ENCODE measurements around the gene ARID3A. TPM values are rescaled to one million over a fixed set of nuclear protein-coding genes. Genes with fewer than 3 reads are reported as not detected.
A peak's percentile ranks its signal among the peaks of the same experiment; 100 is the strongest.

The ARID3A gene
- total RNA-seq, 1 experiment from 2014 or later, result 5.6 TPM

DNA sequence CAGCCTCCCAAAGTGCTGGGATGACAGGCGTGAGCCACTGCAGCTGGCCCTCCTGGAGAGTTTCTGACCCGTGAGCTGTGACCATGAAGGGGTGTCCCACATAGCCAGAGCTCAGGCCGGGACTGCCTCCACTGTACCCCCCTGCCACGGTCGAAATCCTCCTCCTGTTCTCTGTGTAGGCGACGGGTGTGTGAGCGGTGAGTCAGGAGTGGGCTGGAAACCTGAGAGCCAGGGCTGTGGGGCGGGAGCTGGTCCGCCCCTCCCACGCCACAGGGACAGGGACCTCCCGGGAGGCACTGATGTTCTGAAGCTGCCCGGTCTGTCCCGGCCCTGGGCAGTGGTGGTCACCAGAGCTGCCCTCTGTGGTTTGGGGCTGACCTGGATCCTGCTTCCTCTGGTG, 62.2 kb downstream of the ARID3A start:
- Histone ChIP-seq H3K4me3 (ENCODE audit: low read length) (no peak overlapping the region), H3K36me3 (ENCODE audit: low read depth, low read length) (no peaks in the 10 kb centered on the region; the same call in 1 of the 2 replicates), H2AFZ (ENCODE audit: low read length) (no peak overlapping the region), H3K9ac (ENCODE audit: low read length) (no peak overlapping the region), H3K27me3 (ENCODE audit: low read length) (no peaks in the 10 kb centered on the region), H3K79me2 (ENCODE audit: low read length) (peaks cover 14% of the 10 kb centered on the region), H3K4me2 (ENCODE audit: low read length) (no peak overlapping the region), H3K9me2 (replicated peaks; ENCODE audit: low read length) (no peaks in the 10 kb centered on the region), H3F3A (ENCODE audit: low read length, unreplicated experiment) (no peaks in the 10 kb centered on the region), H3K4me1 (ENCODE audit: insufficient read depth, low read length) (peaks cover 6% of the 10 kb centered on the region), H3K27ac (ENCODE audit: low read length) (no peak overlapping the region), H4K20me1 (ENCODE audit: low read length) (no peaks in the 10 kb centered on the region), H3K9me3 (ENCODE audit: low read length) (no peaks in the 10 kb centered on the region)
- ATAC-seq (no peak), DNase-seq (no peak)
- TF ChIP-seq CTCF (conservative IDR thresholded peaks at IDR 0.05; ENCODE audit: low read depth, low read length) (no peak), EZH2phosphoT487 (IDR thresholded peaks at IDR 0.05; ENCODE audit: borderline replicate concordance, low read length) (no peak), EZH2 (IDR thresholded peaks at IDR 0.05; ENCODE audit: low read length, unreplicated experiment) (no peak)
- ChIA-PET POLR2A (ENCODE audit: unreplicated experiment) (no interaction called here), CTCF (no interaction called here)
- no TSS peak for BruUV-seq (replicated peaks)
- intact Hi-C loops (cut with micrococcal nuclease), result no loop called here

- no peaks in the 10 kb centered on the region for H4K20me1 ChIP-seq (ENCODE audit: low read length)
- no peak overlapping the region for H3K4me2 ChIP-seq (ENCODE audit: low read length)
- intact Hi-C loops (cut with micrococcal nuclease), result no loop called here
- H3K79me2 ChIP-seq (ENCODE audit: low read length), result peaks cover 14% of the 10 kb centered on the region
- ATAC-seq (no peak), DNase-seq (no peak)
- no peak overlapping the region for H3K27ac ChIP-seq (ENCODE audit: low read length)
- no peak overlapping the region for H3K9ac ChIP-seq (ENCODE audit: low read length)
- no TSS peak for BruUV-seq (replicated peaks)
- POLR2A ChIA-PET (ENCODE audit: unreplicated experiment), result no interaction called here
- TF ChIP-seq EZH2 (IDR thresholded peaks at IDR 0.05; ENCODE audit: low read length, unreplicated experiment) (no peak), EZH2phosphoT487 (IDR thresholded peaks at IDR 0.05; ENCODE audit: borderline replicate concordance, low read length) (no peak), CTCF (conservative IDR thresholded peaks at IDR 0.05; ENCODE audit: low read depth, low read length) (no peak)
- no peaks in the 10 kb centered on the region for H3K9me2 ChIP-seq (replicated peaks; ENCODE audit: low read length)
- no peaks in the 10 kb centered on the region for H3K9me3 ChIP-seq (ENCODE audit: low read length)
- no peaks in the 10 kb centered on the region for H3F3A ChIP-seq (ENCODE audit: low read length, unreplicated experiment)
- peaks cover 5% of the 10 kb centered on the region for H3K4me1 ChIP-seq (ENCODE audit: insufficient read depth, low read length)
- CTCF ChIA-PET, result no interaction called here
- H2AFZ ChIP-seq (ENCODE audit: low read length), result no peak overlapping the region
- H3K36me3 ChIP-seq (ENCODE audit: low read depth, low read length), result no peaks in the 10 kb centered on the region; the same call in 1 of the 2 replicates
- H3K4me3 ChIP-seq (ENCODE audit: low read length), result no peak overlapping the region
- no peaks in the 10 kb centered on the region for H3K27me3 ChIP-seq (ENCODE audit: low read length)
Measured at GRCh38 chr19:988510-988909, 62.7 kb downstream of the ARID3A start.

- ChIA-PET CTCF (no interaction called here), POLR2A (ENCODE audit: unreplicated experiment) (no interaction called here)
- DNase-seq (no peak), ATAC-seq (no peak)
- no peaks in the 10 kb centered on the region for H3F3A ChIP-seq (ENCODE audit: low read length, unreplicated experiment)
- intact Hi-C loops (cut with micrococcal nuclease), result no loop called here
- no peak overlapping the region for H3K27ac ChIP-seq (ENCODE audit: low read length)
- BruUV-seq (replicated peaks), result no TSS peak
- no peaks in the 10 kb centered on the region; the same call in 1 of the 2 replicates for H3K4me1 ChIP-seq (ENCODE audit: insufficient read depth, low read length)
- TF ChIP-seq EZH2 (IDR thresholded peaks at IDR 0.05; ENCODE audit: low read length, unreplicated experiment) (no peak), EZH2phosphoT487 (IDR thresholded peaks at IDR 0.05; ENCODE audit: borderline replicate concordance, low read length) (no peak), CTCF (conservative IDR thresholded peaks at IDR 0.05; ENCODE audit: low read depth, low read length) (peak; percentile 23; the same call in 1 of the 2 replicates)
- H2AFZ ChIP-seq (ENCODE audit: low read length), result no peak overlapping the region
- H3K4me3 ChIP-seq (ENCODE audit: low read length), result no peak overlapping the region
- H3K27me3 ChIP-seq (ENCODE audit: low read length), result no peaks in the 10 kb centered on the region
- H3K4me2 ChIP-seq (ENCODE audit: low read length), result no peak overlapping the region
- no peaks in the 10 kb centered on the region for H4K20me1 ChIP-seq (ENCODE audit: low read length)
- H3K36me3 ChIP-seq (ENCODE audit: low read depth, low read length), result no peaks in the 10 kb centered on the region; the same call in 1 of the 2 replicates
- H3K79me2 ChIP-seq (ENCODE audit: low read length), result peaks cover 10% of the 10 kb centered on the region
- H3K9me2 ChIP-seq (replicated peaks; ENCODE audit: low read length), result no peaks in the 10 kb centered on the region
- no peak overlapping the region for H3K9ac ChIP-seq (ENCODE audit: low read length)
- H3K9me3 ChIP-seq (ENCODE audit: low read length), result no peaks in the 10 kb centered on the region
Measured at GRCh38 chr19:989381-990081, 63.7 kb downstream of the ARID3A start.
